LNCaP clone FGC (cell line): ENCODE results near the gene KCNG2.

Experiments used
- DNase-seq: peaks from one replicate; pipeline ENCODE4 v3.0.0-alpha.2; 2011; ENCODE audit warnings: low read depth
- H3K4me3 ChIP-seq: 2 replicates; pipeline ENCODE4 v1.5.1; 2011; ENCODE audit warnings: mild to moderate bottlenecking, low read depth, low read length, control low read depth
- TF ChIP-seq, protein P1 (sequence below): IDR thresholded peaks from 2 replicates; pipeline ENCODE4 v1.5.1; 2012; ENCODE audit warnings: mild to moderate bottlenecking; ENCODE audit not compliant: control insufficient read depth, insufficient read depth; ENCODE audit errors: extremely low read depth

The KCNG2 gene

DNA sequence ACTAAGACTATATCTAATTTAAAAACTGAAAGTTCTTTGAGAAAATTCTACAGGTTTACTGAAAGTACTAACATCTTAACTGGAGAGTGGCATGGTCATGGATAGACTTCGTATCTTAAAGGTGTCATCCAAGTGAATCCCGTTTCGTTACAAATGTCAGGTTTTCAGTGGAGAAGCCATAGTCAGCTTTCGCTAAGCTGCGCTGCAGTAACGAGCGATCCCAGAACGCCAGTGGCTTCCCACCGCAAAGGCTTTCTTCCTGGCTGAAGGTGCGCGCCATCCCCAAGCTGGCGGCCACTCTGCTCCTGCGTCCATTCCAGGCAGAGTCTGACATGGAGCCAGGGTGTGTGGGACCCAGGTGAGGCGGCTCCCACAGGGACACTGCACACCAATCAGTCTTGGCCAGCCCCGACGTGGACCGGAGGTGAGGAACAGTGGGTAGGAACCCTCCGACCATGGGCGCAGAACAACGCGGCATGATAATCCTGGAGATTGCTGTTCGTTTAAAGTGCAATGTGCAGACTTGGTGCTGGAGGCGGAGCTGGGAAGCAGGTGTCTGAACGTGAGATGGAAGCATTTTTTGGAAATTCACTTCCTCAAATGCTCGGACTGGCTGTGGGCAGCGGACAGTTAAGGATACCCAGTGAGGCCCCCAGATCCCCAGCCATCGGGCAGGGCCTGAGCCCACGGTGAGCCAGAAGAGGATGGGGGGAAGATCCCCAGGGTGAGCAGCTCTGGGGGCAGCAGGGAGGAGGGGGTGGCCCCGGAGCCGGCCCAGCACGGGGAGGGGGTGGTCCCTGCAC is 27.8 kb upstream of the KCNG2 start:
- DNase-seq = no peak
- H3K4me3 ChIP-seq = no peak overlapping the region
- TF ChIP-seq, protein P1, sequence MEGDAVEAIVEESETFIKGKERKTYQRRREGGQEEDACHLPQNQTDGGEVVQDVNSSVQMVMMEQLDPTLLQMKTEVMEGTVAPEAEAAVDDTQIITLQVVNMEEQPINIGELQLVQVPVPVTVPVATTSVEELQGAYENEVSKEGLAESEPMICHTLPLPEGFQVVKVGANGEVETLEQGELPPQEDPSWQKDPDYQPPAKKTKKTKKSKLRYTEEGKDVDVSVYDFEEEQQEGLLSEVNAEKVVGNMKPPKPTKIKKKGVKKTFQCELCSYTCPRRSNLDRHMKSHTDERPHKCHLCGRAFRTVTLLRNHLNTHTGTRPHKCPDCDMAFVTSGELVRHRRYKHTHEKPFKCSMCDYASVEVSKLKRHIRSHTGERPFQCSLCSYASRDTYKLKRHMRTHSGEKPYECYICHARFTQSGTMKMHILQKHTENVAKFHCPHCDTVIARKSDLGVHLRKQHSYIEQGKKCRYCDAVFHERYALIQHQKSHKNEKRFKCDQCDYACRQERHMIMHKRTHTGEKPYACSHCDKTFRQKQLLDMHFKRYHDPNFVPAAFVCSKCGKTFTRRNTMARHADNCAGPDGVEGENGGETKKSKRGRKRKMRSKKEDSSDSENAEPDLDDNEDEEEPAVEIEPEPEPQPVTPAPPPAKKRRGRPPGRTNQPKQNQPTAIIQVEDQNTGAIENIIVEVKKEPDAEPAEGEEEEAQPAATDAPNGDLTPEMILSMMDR = no peak

DNA sequence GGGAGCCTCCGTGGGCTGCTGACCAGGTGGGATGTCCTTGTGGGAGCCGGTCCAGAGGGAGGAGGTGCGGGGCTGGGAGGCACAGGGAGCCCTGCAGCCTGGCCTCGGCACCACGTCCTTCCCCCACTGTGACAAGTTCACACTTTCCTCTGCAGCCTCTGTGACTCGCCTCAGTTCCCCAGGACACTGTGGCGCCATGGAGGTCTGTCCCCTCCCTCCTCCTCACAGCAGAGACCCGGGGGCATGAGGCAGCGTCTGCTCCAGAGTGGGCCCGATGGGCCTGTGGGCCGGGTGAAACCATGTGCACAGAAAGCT is 27.3 kb upstream of the KCNG2 start:
- TF ChIP-seq, protein P1 = no peak
- no peak overlapping the region for H3K4me3 ChIP-seq
- DNase-seq = no peak

DNA sequence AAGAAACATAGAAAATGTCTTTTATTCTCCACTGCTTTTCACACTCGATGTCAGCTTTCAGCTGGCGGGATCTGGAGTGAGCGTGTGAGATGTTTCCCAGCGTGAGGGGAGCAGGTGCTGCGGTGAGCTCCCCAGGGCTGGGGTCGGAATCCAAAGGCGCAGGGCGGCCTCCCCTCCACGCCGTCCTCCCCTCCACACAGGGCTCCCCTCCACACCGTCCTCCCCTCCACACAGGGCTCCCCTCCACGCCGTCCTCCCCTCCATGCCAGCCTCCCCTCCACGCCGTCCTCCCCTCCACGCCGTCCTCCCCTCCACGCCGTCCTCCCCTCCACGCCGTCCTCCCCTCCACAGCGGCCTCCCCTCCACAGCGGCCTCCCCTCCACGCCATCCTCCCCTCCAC is 26.9 kb upstream of the KCNG2 start:
- DNase-seq = no peak
- H3K4me3 ChIP-seq = no peak overlapping the region
- TF ChIP-seq, protein P1 = no peak

DNA sequence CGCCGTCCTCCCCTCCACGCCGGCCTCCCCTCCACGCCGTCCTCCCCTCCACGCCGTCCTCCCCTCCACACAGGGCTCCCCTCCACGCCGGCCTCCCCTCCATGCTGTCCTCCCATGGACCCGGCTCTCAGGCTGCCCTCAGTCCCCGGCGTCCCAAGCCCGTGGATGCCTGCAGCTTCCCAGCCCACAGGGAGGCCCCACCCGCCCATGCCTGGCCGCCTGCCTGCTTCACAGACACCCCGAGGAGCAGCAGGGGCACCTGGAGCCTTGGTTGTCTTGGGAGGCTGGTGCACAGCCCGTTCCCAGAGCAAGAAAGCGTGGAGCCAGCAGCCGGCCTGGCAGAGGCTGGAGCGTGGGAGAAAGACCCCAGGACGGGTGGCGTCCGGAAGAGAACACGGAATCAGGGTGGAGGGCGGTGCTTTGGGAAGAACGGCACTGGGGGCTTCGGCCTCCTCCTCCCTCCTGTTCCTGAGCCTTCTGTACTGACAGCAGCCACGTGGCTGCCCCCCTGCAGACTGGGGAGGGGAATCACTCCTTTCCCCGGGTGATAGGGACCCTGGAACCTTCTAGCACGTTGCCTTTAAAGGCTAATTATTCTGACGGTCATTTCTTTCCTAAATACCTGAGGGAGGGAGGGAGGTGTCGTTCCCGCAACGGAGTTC is 26.2 kb upstream of the KCNG2 start:
- DNase-seq = no peak
- H3K4me3 ChIP-seq = no peak overlapping the region
- TF ChIP-seq, protein P1 = no peak

DNA sequence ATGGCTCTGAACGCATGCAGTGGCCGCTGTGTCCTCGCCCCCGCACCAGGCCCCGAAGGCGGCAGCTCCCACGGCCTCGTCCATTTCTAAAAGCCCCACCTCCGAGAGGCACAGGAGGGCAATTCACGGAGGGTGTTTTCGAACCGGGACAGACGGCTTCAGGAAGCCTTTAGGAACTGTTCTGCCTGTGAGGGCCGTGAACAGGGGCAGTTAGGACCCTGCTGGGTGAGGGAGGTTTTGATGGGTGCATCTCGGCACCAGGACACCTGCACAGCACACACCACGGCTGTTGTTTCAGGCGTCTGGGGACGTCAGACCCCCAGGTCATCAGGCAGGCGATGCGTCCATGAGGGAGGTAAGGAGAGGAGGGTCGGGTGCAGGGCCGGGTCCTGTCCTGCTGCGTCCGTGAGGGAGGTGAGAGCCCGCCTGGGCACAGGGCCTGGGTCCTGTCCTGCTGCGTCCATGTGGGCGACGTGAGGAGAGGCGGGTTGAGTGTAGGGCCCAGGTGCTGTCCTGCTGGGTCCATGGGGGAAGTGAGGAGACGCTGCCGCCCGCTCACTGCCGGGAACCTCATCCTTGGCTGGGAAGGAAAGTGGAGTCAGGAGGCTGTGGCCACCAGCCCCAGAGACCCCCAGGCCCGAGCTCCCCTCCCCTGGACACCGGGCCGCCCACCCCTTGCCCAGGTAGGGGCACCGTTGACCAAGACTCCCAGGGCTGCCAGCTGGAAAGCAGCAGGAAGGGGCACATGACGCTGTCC is 25.5 kb upstream of the KCNG2 start:
- no peak for DNase-seq
- H3K4me3 ChIP-seq = no peak overlapping the region
- TF ChIP-seq, protein P1 = no peak

DNA sequence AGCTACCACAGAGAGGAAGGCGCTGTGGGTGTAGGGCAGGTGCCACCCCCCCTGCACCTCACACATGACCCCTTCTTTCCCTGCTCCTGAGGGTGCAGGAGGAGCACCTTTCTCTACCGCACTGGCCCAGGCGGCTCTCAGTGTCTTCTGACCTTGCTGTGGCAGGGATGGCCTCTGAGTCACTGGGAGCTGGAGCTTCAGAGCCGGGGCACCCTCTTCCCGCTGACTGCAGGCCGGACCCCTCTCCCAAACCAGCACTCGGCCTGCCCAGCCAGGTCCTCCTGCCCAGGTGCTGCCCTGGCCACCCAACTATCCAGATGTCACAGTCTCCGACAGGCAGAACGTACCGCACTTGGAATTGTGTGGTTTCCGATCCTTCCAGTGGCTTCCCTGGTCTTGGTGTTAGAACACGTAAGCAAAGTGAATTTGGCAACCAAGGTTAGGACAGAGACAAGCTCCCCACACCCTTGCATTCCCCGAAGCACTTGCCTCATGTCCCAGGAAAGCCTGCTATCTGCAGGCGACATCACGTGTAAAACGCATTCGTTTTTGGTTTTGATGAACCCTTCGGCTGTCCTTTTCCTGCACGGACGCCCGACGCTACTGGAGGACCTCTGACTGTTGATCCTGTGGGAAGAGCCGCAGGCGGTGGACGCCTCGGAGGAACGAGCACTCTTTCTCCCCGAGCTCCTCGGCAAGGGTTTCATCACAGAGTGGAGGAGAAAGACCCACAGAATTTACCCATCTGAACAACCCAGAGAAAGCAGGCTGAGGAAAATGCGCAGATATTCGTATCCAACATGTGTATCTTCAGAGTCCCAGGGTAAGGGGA is 24.7 kb upstream of the KCNG2 start:
- DNase-seq = no peak
- TF ChIP-seq, protein P1 = no peak
- H3K4me3 ChIP-seq = no peak overlapping the region
